HG03457 (cell line): ENCODE measurements around the gene ZNF354B.
"Not testable (repeated sequence)": the region's sequence is repeated elsewhere in the genome, so short reads cannot be mapped to it uniquely, and the experiment has no call there.

Source experiments
- ATAC-seq: cut with Tn5 transposase; IDR thresholded peaks from one replicate; pipeline ENCODE4 v1.9.1; 2021; ENCODE audit warnings: moderate number of reproducible peaks; ENCODE audit not compliant: unreplicated experiment

Gene ZNF354B

GRCh38 chr5:178883115-178883694 lies 23.5 kb downstream of the ZNF354B start:
- ATAC-seq: not testable (repeated sequence)

DNA sequence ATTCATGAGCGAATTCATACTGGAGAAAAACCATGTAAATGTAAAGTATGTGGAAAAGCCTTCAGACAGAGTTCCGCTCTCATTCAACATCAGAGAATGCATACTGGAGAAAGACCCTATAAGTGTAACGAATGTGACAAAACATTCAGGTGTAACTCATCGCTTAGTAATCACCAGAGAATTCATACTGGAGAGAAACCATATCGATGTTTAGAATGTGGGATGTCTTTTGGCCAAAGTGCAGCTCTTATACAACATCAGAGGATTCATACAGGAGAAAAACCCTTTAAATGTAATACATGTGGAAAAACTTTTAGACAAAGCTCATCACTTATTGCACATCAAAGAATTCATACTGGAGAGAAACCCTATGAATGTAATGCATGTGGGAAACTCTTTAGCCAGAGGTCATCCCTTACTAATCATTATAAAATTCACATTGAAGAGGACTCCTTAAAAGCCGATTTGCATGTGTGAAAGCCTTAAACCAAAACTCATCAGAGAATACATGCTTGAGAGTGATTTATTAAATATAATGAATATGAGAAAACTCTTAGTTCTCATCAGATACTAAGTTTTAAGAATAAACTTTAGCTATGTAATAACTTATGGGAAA lies 24.2 kb downstream of the ZNF354B start:
- ATAC-seq: no peak

DNA sequence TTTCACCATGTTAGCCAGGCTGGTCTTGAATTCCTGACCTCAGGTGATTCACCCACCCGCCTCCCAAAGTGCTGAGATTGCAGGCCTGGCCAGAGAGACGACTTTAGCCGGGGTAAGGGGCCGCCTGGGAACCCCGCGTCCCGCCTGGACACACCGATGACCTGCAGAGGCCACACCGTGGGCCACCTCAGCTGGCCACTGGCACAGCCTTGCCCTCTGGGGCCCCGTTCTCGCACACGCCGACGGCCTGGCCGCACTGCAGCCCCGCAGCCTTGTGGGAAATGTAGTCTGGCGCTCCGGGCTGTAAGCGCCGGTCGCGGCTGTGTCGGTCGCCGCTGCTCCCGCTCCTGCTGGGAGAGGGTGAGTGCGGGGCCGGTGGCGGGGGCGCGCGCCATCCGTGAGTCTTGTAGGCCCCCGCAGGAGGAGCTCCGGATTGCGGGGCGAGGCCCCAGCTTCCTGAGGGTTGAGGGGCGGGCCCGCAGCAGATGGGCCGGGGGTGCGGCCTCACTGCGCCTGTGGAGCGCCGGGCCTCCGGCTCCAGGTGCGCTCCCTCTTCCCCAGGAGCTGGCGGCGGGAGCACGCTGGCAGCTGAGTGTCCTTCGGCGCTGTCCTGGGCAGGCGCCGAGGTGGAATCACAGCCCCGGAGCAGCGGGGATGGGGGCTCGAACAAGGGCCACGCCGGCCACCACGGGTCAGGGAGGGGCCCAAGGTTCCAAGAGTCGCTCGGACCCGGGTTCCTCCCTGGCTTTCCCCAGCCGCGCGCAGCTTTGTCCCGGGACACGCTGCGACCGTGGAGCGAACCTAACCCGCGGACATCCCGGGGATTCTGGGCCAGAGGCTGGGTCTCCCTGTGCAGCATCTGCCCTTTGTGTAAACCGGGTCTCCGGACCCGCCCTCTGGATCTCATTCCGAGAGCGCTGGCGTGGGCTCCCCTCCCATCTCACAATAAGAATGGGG lies 36.1 kb downstream of the ZNF354B start, which contains the start of gene ZFP2:
ZFP2 (plus strand) TSS at position 299 of the 957 bp plus-strand sequence. CDS start 35,401 bp downstream, outside the sequence.
- no peak for ATAC-seq

DNA sequence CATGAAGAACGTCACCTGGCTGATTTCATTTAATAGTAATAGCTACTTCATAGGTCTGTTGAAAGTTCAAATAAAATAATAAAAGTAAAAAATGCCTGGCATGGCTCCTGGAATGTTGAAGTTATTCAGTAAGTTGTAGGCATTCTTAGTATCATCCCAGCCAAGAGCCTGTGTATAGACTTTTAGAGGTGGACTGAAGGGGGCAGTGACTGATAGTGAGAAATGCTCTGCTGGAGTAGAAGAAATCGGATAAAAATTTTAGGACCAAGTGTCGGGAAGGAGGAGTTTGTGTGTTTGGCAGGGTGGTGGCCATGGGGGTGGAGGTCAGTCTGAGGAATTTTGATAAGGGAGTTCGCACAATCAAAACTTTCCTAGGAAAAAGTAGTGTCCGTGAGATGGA lies 39.5 kb downstream of the ZNF354B start:
- ATAC-seq: no peak

DNA sequence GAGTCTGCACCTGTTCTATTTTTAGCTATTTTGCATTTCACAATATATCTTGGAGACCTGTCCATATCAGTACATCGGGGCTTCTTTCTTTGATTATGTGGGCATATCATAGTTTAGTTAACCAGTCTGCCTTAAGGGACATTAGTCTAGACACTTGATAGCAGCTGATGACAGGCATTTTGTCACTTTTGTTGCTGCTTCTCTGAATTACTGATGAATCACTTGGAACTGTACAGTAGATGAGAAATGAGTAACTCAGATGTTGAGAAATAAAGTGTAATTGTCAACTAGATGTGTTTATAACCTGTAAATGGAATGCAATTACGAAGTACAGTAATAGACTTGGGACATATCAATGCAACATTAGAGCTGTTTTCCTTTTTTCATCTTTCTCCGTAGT lies 43.1 kb downstream of the ZNF354B start:
- no peak for ATAC-seq

- ATAC-seq: no peak
Observed at GRCh38 chr5:178931846-178932760, 72.3 kb downstream of the ZNF354B start.
